HCT116 (cell line): ENCODE measurements around the gene WDR26. TPM values are rescaled to one million over a fixed set of nuclear protein-coding genes. Genes with fewer than 3 reads are reported as not detected.

Experiments
- ATAC-seq: fragments of 200-7000 bp; cut with Tn5 transposase; 2 replicates; pipeline ENCODE4 v1.9.1; 2020; ENCODE audit warnings: mild to moderate bottlenecking, moderate library complexity
- BruUV-seq: library from RNA; stranded (reverse); fragments of 400-500 nt; replicated peaks from 2 replicates; lab custom pipeline; 2021; lab: Mats Ljungman, UMichigan
- CTCF ChIA-PET: fragments of 300-600 bp; sonication (Branson Sonifier 250); formaldehyde crosslinking; loops from one replicate; lab custom pipeline; 2021; ENCODE audit warnings: antibody characterized with exemption; lab: Charles Lee
- POLR2A ChIA-PET: fragments of 300-600, 350-600 bp; sonication (Branson Sonifier 250); formaldehyde crosslinking; loops from one replicate; lab custom pipeline; 2021; ENCODE audit warnings: antibody characterized with exemption; lab: Charles Lee
- RAD21 ChIA-PET, 2 experiments: fragments of 300-600 bp; sonication (Branson Sonifier 250); formaldehyde crosslinking; loops; one replicate each; lab custom pipeline; 2023; ENCODE audit warnings: low total read pairs in 2 of 2; ENCODE audit not compliant: uncharacterized antibody in 2 of 2, unreplicated experiment in 2 of 2, low non-redundant PET in 1 of 2; lab: Charles Lee
- DNase-seq: peaks from one replicate; pipeline ENCODE4 v3.0.0-alpha.2; 2010; ENCODE audit warnings: low read depth, low spot score
- H2AFZ ChIP-seq: fragments of 200-600 bp; shearing (Covaris generic), sonication (generic); 2 replicates; pipeline ENCODE4 v1.6.1; 2017; ENCODE audit warnings: low read depth, mixed run types, mixed read lengths, antibody characterized with exemption, low read length; ENCODE audit not compliant: poor library complexity, severe bottlenecking
- H3K27ac ChIP-seq: 2 replicates; pipeline ENCODE4 v1.5.1; 2012; ENCODE audit warnings: low read depth, low read length
- H3K27me3 ChIP-seq: fragments of 200-600 bp; sonication (generic); 2 replicates; pipeline ENCODE4 v1.6.1; 2016; ENCODE audit warnings: mixed run types, low read length, mixed read lengths; ENCODE audit not compliant: insufficient read depth
- H3K36me3 ChIP-seq, 2 experiments: fragments of 200-500 bp in 1 of 2; fragments of 200-600 bp in 1 of 2; sonication (Bioruptor generic) in 1 of 2; sonication (generic) in 1 of 2; 2 replicates each; pipeline versions ENCODE4 v1.5.1 to v1.6.1; 2014 to 2016; ENCODE audit warnings: low read length in 2 of 2, inconsistent platforms in 1 of 2, mixed read lengths in 1 of 2, mixed run types in 1 of 2; ENCODE audit not compliant: insufficient read depth in 2 of 2, control insufficient read depth in 1 of 2
- H3K4me1 ChIP-seq, 2 experiments: fragments of 200-600 bp in 1 of 2; sonication (generic) in 1 of 2; 2 replicates each; pipeline versions ENCODE4 v1.5.1 to v1.6.1; 2012 to 2017; ENCODE audit warnings: low read length in 2 of 2, inconsistent platforms in 1 of 2, mild to moderate bottlenecking in 1 of 2, mixed read lengths in 1 of 2, mixed run types in 1 of 2, moderate library complexity in 1 of 2; ENCODE audit not compliant: insufficient read depth in 2 of 2, control insufficient read depth in 1 of 2
- H3K4me2 ChIP-seq: fragments of 200-600 bp; sonication (generic); 2 replicates; pipeline ENCODE4 v1.6.1; 2017; ENCODE audit warnings: mixed run types, low read length, mixed read lengths
- H3K4me3 ChIP-seq, 2 experiments: fragments of 200-600 bp in 1 of 2; sonication (generic) in 1 of 2; replicated peaks in 1 of 2; 2 replicates each; pipeline ENCODE4 v1.5.1; 2011 to 2016; ENCODE audit warnings: low read length in 2 of 2, control low read depth in 1 of 2, low read depth in 1 of 2, mild to moderate bottlenecking in 1 of 2, mixed read lengths in 1 of 2, mixed run types in 1 of 2
- H3K79me2 ChIP-seq: fragments of 200-600 bp; sonication (generic); 2 replicates; pipeline ENCODE4 v1.6.1; 2017; ENCODE audit warnings: mild to moderate bottlenecking, mixed run types, low read length, moderate library complexity, mixed read lengths; ENCODE audit not compliant: insufficient read depth
- H3K9ac ChIP-seq: fragments of 200-600 bp; sonication (generic); 2 replicates; pipeline ENCODE4 v1.6.1; 2016; ENCODE audit warnings: low read length, mixed read lengths
- H3K9me2 ChIP-seq: fragments of 200-600 bp; sonication (generic), shearing (Covaris generic); 2 replicates; pipeline ENCODE4 v1.6.1; 2017; ENCODE audit warnings: mixed run types, mild to moderate bottlenecking, moderate library complexity; ENCODE audit not compliant: insufficient read depth
- H3K9me3 ChIP-seq, 2 experiments: fragments of 200-500 bp in 1 of 2; fragments of 200-600 bp in 1 of 2; sonication (Bioruptor generic) in 1 of 2; sonication (generic) in 1 of 2; 2 replicates each; pipeline ENCODE4 v1.6.1; 2014 to 2017; ENCODE audit warnings: low read length in 2 of 2, mixed read lengths in 2 of 2, inconsistent platforms in 1 of 2, low read depth in 1 of 2, mild to moderate bottlenecking in 1 of 2, mixed run types in 1 of 2, moderate library complexity in 1 of 2; ENCODE audit not compliant: control insufficient read depth in 1 of 2, insufficient read depth in 1 of 2
- H4K20me1 ChIP-seq: fragments of 200-600 bp; sonication (generic), shearing (Covaris generic); 2 replicates; pipeline ENCODE4 v1.6.1; 2017; ENCODE audit warnings: mixed run types, mild to moderate bottlenecking, moderate library complexity; ENCODE audit not compliant: insufficient read depth
- CBX3 ChIP-seq: IDR thresholded peaks from 2 replicates; pipeline ENCODE4 v1.6.1; 2012; ENCODE audit warnings: low read depth
- CEBPB ChIP-seq: IDR thresholded peaks from 2 replicates; pipeline ENCODE4 v1.6.1; 2012; ENCODE audit warnings: low read depth
- CTCF ChIP-seq, 3 experiments: fragments of 200-600 bp in 1 of 3; sonication (generic) in 1 of 3; IDR thresholded peaks in 2 of 3; conservative IDR thresholded peaks in 1 of 3; 2 replicates each; pipeline ENCODE4 v1.5.1; 2012 to 2017; ENCODE audit warnings: low read depth in 2 of 3, low read length in 2 of 3, antibody characterized with exemption in 1 of 3, borderline replicate concordance in 1 of 3, control low read depth in 1 of 3, mild to moderate bottlenecking in 1 of 3, mixed read lengths in 1 of 3, mixed run types in 1 of 3, moderate library complexity in 1 of 3; ENCODE audit not compliant: insufficient read depth in 1 of 3
- EZH2 ChIP-seq: fragments of 200-600 bp; sonication (generic); IDR thresholded peaks from 2 replicates; pipeline ENCODE4 v1.6.1; 2017; ENCODE audit warnings: antibody characterized with exemption, mixed run types
- FOSL1 ChIP-seq: IDR thresholded peaks from 2 replicates; pipeline ENCODE4 v1.6.1; 2012; ENCODE audit warnings: low read depth
- JUND ChIP-seq: IDR thresholded peaks from 2 replicates; pipeline ENCODE4 v1.6.1; 2012
- POLR2A ChIP-seq: IDR thresholded peaks from 2 replicates; pipeline ENCODE4 v1.7.0; 2011; ENCODE audit warnings: borderline replicate concordance; ENCODE audit not compliant: insufficient read depth, insufficient read length; ENCODE audit errors: extremely low read depth
- POLR2AphosphoS5 ChIP-seq: IDR thresholded peaks from 2 replicates; pipeline ENCODE4 v1.6.1; 2011; ENCODE audit warnings: mild to moderate bottlenecking, low read depth, low read length, moderate library complexity
- RAD21 ChIP-seq: IDR thresholded peaks from 2 replicates; pipeline ENCODE4 v1.6.1; 2012; ENCODE audit warnings: low read depth, mild to moderate bottlenecking
- SIN3A ChIP-seq: IDR thresholded peaks from 2 replicates; pipeline ENCODE4 v1.6.1; 2012; ENCODE audit warnings: low read depth
- SP1 ChIP-seq: IDR thresholded peaks from 2 replicates; pipeline ENCODE4 v1.6.1; 2012; ENCODE audit warnings: low read depth
- SRF ChIP-seq: IDR thresholded peaks from 2 replicates; pipeline ENCODE4 v1.6.1; 2012; ENCODE audit warnings: low read depth
- YY1 ChIP-seq: IDR thresholded peaks from 2 replicates; pipeline ENCODE4 v1.6.1; 2011; ENCODE audit warnings: low read length, low read depth, moderate library complexity, mild to moderate bottlenecking; ENCODE audit not compliant: insufficient replicate concordance; ENCODE audit errors: extremely low read depth
- ZFX ChIP-seq: fragments of 450-650 bp; IDR thresholded peaks from 2 replicates; pipeline ENCODE4 v1.6.1; 2017
- ZNF274 ChIP-seq: fragments of 200-500 bp; sonication (Bioruptor generic); IDR thresholded peaks from 2 replicates; pipeline ENCODE4 v1.6.1; 2014; ENCODE audit warnings: mild to moderate bottlenecking, low read depth, low read length, inconsistent platforms
- intact Hi-C: fragments of 100-400 bp; cut with micrococcal nuclease; formaldehyde crosslinking; loops from 2 replicates; pipeline ENCODE4 v1.10.0; 2022
- total RNA-seq: library from RNA; stranded (reverse); gene quantifications from one replicate; pipeline ENCODE4 v1.2.1, GENCODE V29; 2021; ENCODE audit not compliant: unreplicated experiment
- TF ChIP-seq, protein P1 (sequence below): IDR thresholded peaks from 2 replicates; pipeline ENCODE4 v1.6.1; 2011; ENCODE audit warnings: mild to moderate bottlenecking, low read length, moderate library complexity; ENCODE audit not compliant: insufficient replicate concordance; ENCODE audit errors: extremely low read depth
- TF ChIP-seq, protein P2 (sequence below): IDR thresholded peaks from 2 replicates; pipeline ENCODE4 v1.6.1; 2012; ENCODE audit warnings: low read depth

Gene WDR26
- total RNA-seq, 1 experiment from 2014 or later, result 57.2 TPM

DNA sequence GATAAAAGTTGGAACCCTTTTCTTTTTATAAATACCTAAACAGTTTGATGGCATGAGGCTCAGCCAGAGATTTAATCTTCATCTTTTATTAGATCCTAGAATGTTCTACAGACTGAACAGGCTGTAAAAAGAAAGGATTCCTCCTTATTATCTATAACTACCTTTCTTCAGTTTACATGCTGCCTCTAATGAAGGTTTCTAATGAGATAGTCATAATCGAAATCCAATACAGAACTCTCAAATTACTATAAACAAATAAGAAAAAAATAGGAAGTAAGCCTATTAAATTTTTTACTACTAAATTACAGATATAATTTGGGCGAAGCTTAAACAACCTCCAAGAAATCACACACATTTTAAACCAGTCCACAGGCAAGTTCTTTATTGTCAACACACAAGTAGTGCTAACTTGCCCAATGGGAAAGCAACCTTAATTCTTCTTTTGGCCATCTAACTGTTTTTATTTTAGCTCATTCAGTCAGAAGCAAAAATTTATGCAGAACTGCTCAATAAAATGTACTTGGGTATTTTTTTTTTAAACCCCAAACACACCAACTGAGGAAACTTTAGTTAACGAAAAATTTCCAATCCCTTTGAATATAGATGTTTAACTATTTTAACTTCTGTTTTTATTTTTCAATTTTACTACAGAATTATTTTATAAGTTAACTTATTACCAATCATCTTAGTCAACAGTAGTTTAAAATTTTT lies 4.8 kb downstream of the WDR26 start:
- CTCF ChIA-PET, result no interaction called here
- RAD21 ChIA-PET, result no interaction called here
- Histone ChIP-seq H3K9me3 (no peaks in the 10 kb centered on the region), H2AFZ (no peak overlapping the region), H3K4me3 (no peak overlapping the region), H3K27me3 (no peaks in the 10 kb centered on the region), H3K9me2 (no peaks in the 10 kb centered on the region), H3K9ac (no peak overlapping the region), H3K4me1 (peaks cover 6 to 18% of the 10 kb centered on the region in 2 experiments; a peak in 3 of 4 replicates), H3K4me2 (no peak overlapping the region), H3K36me3 (peaks cover 20 to 21% of the 10 kb centered on the region in 2 experiments; a peak in 3 of 4 replicates), H3K79me2 (peaks cover 79% of the 10 kb centered on the region), H3K27ac (no peak overlapping the region), H4K20me1 (peaks cover 3% of the 10 kb centered on the region; the same call in 1 of the 2 replicates)
- DNase-seq, result no peak
- TF ChIP-seq SP1 (no peak), ZNF274 (no peak), CBX3 (no peak), FOSL1 (no peak), CTCF (IDR thresholded peaks at IDR 0.05 in 2 of 3, conservative IDR thresholded peaks at IDR 0.05 in 1 of 3; ENCODE audit: borderline replicate concordance in 1 of 3, insufficient read depth in 1 of 3, low read depth in 2 of 3, low read length in 2 of 3) (no peak), ZFX (no peak), RAD21 (no peak), POLR2AphosphoS5 (no peak), YY1 (no peak), POLR2A (no peak), SRF (no peak), JUND (no peak), EZH2 (no peak), CEBPB (no peak), SIN3A (no peak)
- TF ChIP-seq, protein P1, sequence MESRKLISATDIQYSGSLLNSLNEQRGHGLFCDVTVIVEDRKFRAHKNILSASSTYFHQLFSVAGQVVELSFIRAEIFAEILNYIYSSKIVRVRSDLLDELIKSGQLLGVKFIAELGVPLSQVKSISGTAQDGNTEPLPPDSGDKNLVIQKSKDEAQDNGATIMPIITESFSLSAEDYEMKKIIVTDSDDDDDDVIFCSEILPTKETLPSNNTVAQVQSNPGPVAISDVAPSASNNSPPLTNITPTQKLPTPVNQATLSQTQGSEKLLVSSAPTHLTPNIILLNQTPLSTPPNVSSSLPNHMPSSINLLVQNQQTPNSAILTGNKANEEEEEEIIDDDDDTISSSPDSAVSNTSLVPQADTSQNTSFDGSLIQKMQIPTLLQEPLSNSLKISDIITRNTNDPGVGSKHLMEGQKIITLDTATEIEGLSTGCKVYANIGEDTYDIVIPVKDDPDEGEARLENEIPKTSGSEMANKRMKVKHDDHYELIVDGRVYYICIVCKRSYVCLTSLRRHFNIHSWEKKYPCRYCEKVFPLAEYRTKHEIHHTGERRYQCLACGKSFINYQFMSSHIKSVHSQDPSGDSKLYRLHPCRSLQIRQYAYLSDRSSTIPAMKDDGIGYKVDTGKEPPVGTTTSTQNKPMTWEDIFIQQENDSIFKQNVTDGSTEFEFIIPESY, result no peak
- TF ChIP-seq, protein P2, sequence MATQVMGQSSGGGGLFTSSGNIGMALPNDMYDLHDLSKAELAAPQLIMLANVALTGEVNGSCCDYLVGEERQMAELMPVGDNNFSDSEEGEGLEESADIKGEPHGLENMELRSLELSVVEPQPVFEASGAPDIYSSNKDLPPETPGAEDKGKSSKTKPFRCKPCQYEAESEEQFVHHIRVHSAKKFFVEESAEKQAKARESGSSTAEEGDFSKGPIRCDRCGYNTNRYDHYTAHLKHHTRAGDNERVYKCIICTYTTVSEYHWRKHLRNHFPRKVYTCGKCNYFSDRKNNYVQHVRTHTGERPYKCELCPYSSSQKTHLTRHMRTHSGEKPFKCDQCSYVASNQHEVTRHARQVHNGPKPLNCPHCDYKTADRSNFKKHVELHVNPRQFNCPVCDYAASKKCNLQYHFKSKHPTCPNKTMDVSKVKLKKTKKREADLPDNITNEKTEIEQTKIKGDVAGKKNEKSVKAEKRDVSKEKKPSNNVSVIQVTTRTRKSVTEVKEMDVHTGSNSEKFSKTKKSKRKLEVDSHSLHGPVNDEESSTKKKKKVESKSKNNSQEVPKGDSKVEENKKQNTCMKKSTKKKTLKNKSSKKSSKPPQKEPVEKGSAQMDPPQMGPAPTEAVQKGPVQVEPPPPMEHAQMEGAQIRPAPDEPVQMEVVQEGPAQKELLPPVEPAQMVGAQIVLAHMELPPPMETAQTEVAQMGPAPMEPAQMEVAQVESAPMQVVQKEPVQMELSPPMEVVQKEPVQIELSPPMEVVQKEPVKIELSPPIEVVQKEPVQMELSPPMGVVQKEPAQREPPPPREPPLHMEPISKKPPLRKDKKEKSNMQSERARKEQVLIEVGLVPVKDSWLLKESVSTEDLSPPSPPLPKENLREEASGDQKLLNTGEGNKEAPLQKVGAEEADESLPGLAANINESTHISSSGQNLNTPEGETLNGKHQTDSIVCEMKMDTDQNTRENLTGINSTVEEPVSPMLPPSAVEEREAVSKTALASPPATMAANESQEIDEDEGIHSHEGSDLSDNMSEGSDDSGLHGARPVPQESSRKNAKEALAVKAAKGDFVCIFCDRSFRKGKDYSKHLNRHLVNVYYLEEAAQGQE, result no peak
- no peak for ATAC-seq
- POLR2A ChIA-PET, result no interaction called here
- no TSS peak for BruUV-seq
- intact Hi-C loops, result loop anchor here (10.0 kb wide), 1 partner anchor 495 kb away; the partner anchor contains the start of gene DNAH14
